Ovary (tissue), 3 donors: Measurements from ENCODE around the gene HECTD3.

Experiments used
- CTCF ChIP-seq, 3 donors: fragments of 450-650 bp in 2 of 3; fragments of 200-600 bp in 1 of 3; IDR thresholded peaks; one replicate each; pipeline versions ENCODE4 v1.5.1 to v1.8.0; 2016 to 2022; ENCODE audit warnings: antibody characterized with exemption in 3 of 3, mild to moderate bottlenecking in 1 of 3
- POLR2A ChIP-seq: fragments of 450-650 bp; IDR thresholded peaks from one replicate; pipeline ENCODE4 v1.6.1; 2017; ENCODE audit warnings: antibody characterized with exemption, mild to moderate bottlenecking, moderate library complexity
- donor health status: DM: no; HTN: no; CAD: no.

- TF ChIP-seq POLR2A (no peak), CTCF (IDR thresholded peaks at IDR 0.05) (no peak)
Observed at GRCh38 chr1:44970317-44970716, 40.8 kb downstream of the HECTD3 start.
